Measurements from ENCODE around the gene LIN7B. TPM values are rescaled to one million over a fixed set of nuclear protein-coding genes. Genes with fewer than 3 reads are reported as not detected.

The LIN7B gene
- total and polyA plus RNA-seq, 2 of the 13 experiments (the other 11 are each of a cell fraction or from before 2014, with no cell fraction given): 5.3 to 7.6 TPM

DNA sequence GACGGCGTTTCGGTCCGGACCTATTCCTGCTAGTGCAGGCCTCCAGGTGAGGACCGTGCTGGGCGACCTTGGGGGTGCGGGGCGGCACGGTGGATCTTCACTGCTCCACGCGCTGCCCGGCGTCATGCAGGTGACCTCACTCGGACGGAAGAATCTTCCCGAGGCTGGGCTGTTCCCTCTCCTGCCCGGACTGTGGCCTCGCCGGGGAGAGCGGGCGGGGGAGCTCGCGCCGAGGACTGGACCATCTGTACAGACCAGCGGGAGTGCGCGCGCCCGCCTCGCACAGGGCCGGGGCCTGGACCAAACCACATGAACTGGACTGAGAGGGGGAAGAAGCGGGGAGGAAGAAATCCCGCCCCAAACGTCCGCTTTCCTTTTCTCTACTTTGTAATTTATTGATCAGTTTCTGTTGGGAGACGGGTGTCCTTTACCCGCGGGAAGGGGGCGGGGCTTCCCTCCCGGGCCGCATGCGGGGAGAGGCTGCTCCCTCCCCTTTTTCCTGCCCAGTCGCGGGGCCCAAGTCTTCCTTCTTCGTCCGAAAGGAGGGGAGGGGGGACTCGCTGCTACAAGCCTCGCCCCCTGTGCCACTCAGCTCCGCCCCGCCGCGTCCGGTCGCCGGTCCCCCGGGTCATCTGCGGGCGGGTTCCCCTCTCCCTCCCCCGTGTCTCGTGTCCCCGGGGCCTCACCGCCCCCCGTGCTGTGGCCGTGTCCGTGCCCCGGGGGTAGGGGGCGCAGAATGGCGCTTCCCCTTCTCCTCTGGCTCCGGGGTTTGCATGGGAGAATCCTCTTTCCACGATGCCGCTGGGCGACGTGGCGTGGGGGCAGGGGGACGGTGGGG, 36.2 kb downstream of the LIN7B start (continued):
- TF ChIP-seq BATF2 (CRISPR knock-in tag; IDR thresholded peaks at IDR 0.05) (no peak), ZMAT3 (CRISPR knock-in tag; conservative IDR thresholded peaks at IDR 0.05) (no peak; the same call in none of the 2 replicates), ZNF781 (CRISPR knock-in tag; IDR thresholded peaks at IDR 0.05; ENCODE audit: borderline replicate concordance, not compliant biosample characterization) (no peak), ZNF274 (CRISPR knock-in tag; IDR thresholded peaks at IDR 0.05) (peak; percentile 53), NPAS2 (CRISPR knock-in tag; IDR thresholded peaks at IDR 0.05; ENCODE audit: borderline replicate concordance) (no peak), PHF5A (CRISPR knock-in tag; IDR thresholded peaks at IDR 0.05; ENCODE audit: low read depth, unreplicated experiment) (no peak), ZNF510 (CRISPR knock-in tag; IDR thresholded peaks at IDR 0.05; ENCODE audit: low read depth) (peak; percentile 65; the same call in 1 of the 2 replicates), ZFP62 (CRISPR knock-in tag; IDR thresholded peaks at IDR 0.05) (no peak), ZNF580 (CRISPR knock-in tag; IDR thresholded peaks at IDR 0.05; ENCODE audit: borderline replicate concordance, low read depth) (peak; percentile 80; the same call in 1 of the 2 replicates), HMGA1 (CRISPR knock-in tag; conservative IDR thresholded peaks at IDR 0.05) (no peak), MLX (CRISPR knock-in tag; IDR thresholded peaks at IDR 0.05) (no peak), ZNF225 (CRISPR knock-in tag; IDR thresholded peaks at IDR 0.05) (peak; percentile 12; the same call in 1 of the 2 replicates), ZNF17 (CRISPR knock-in tag; IDR thresholded peaks at IDR 0.05) (no peak), ZNF264 (CRISPR knock-in tag; IDR thresholded peaks at IDR 0.05) (no peak)
- TF ChIP-seq, protein P1, sequence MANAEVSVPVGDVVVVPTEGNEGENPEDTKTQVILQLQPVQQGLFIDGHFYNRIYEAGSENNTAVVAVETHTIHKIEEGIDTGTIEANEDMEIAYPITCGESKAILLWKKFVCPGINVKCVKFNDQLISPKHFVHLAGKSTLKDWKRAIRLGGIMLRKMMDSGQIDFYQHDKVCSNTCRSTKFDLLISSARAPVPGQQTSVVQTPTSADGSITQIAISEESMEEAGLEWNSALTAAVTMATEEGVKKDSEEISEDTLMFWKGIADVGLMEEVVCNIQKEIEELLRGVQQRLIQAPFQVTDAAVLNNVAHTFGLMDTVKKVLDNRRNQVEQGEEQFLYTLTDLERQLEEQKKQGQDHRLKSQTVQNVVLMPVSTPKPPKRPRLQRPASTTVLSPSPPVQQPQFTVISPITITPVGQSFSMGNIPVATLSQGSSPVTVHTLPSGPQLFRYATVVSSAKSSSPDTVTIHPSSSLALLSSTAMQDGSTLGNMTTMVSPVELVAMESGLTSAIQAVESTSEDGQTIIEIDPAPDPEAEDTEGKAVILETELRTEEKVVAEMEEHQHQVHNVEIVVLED (CRISPR knock-in tag; IDR thresholded peaks at IDR 0.05; ENCODE audit: borderline replicate concordance): peak; percentile 66; the same call in 1 of the 2 replicates
- TF ChIP-seq, protein P2, sequence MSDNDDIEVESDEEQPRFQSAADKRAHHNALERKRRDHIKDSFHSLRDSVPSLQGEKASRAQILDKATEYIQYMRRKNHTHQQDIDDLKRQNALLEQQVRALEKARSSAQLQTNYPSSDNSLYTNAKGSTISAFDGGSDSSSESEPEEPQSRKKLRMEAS (IDR thresholded peaks at IDR 0.05): peak; percentile 74
- TF ChIP-seq, protein P3, sequence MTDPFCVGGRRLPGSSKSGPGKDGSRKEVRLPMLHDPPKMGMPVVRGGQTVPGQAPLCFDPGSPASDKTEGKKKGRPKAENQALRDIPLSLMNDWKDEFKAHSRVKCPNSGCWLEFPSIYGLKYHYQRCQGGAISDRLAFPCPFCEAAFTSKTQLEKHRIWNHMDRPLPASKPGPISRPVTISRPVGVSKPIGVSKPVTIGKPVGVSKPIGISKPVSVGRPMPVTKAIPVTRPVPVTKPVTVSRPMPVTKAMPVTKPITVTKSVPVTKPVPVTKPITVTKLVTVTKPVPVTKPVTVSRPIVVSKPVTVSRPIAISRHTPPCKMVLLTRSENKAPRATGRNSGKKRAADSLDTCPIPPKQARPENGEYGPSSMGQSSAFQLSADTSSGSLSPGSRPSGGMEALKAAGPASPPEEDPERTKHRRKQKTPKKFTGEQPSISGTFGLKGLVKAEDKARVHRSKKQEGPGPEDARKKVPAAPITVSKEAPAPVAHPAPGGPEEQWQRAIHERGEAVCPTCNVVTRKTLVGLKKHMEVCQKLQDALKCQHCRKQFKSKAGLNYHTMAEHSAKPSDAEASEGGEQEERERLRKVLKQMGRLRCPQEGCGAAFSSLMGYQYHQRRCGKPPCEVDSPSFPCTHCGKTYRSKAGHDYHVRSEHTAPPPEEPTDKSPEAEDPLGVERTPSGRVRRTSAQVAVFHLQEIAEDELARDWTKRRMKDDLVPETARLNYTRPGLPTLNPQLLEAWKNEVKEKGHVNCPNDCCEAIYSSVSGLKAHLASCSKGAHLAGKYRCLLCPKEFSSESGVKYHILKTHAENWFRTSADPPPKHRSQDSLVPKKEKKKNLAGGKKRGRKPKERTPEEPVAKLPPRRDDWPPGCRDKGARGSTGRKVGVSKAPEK (CRISPR knock-in tag; IDR thresholded peaks at IDR 0.05; ENCODE audit: borderline replicate concordance): no peak

Data from HepG2 (cell line).